HG02759 (cell line): ENCODE data around the gene MACROD2.
A peak's percentile ranks its signal among the peaks of the same experiment; 100 is the strongest.

Source experiments
- ATAC-seq: cut with Tn5 transposase; IDR thresholded peaks from one replicate; pipeline ENCODE4 v1.9.1; 2021; ENCODE audit warnings: mild to moderate bottlenecking, moderate library complexity; ENCODE audit not compliant: unreplicated experiment

The MACROD2 gene

DNA sequence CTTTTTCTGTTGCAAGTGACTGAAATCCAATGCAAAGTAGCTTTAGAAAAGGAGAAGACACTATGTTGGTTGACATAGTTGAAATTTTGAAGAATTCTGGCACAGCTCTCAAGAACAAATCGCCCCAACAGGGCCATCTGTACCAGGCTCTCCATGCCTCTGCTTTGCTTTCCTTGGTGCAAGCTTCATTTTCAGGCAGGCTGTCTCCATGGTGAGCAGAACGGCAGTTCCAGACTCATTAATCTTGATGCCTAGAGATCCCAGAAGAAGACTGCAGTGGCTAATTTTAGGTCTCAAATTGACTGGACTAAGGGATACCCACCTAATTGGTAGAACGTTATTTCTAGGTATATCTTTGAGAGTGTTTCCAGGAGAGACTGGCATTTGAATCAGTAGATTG lies 1292.8 kb downstream of the MACROD2 start:
- ATAC-seq: no peak

DNA sequence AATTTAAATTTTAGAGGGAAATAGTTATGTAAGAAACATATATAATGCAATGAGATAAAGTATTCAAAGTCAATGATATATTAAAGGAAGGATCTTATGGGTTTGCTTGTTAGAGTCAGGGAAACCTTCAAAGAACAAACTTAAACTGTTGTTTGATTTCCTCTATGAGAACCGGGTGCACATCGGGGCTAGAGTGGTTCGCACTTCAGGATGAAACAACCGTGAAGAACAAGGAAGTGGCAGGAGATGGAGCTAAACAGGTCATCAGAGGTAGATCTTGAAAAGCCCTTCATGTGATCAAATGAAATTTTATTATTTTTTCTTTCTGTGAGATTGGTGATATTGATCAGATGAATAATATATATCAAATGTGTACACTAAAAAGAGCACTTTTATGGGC lies 1294.0 kb downstream of the MACROD2 start:
- no peak for ATAC-seq

DNA sequence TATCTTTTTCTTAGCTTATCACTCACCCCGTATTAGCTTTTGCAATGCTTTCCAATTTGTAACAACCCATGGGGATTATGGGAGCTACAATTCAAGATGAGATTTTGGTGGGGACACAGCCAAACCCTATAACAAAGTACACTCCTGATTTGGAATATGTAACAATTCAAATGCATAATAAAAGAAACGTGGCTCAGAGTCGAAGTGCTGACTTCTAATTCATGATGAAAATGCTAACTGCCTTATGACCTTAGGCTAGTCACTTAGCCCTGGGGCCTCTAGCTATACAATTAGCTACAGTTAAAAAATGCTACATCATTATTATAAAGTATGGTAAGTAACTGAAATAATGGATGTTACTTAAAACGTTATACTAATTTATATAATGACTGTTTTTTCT lies 1297.1 kb downstream of the MACROD2 start:
- no peak for ATAC-seq

DNA sequence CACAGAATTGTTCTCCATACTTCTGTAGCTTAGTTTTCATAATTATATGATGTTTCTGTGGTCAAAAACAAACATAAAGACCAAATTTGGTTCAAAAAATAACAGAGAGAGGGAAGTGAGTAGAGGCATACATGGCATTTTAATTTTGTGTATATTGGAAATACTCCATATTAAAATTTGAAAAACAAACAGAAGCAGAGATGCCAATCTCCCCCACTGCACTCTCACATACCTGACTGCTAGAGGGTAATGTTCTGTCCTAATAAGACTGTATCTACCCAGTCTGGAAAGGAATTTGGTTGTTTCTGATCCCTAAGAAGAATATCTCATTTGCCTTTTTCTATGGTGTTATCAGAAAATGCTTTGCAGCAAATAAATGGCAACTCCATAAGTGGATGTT lies 1301.1 kb downstream of the MACROD2 start:
- no peak for ATAC-seq

DNA sequence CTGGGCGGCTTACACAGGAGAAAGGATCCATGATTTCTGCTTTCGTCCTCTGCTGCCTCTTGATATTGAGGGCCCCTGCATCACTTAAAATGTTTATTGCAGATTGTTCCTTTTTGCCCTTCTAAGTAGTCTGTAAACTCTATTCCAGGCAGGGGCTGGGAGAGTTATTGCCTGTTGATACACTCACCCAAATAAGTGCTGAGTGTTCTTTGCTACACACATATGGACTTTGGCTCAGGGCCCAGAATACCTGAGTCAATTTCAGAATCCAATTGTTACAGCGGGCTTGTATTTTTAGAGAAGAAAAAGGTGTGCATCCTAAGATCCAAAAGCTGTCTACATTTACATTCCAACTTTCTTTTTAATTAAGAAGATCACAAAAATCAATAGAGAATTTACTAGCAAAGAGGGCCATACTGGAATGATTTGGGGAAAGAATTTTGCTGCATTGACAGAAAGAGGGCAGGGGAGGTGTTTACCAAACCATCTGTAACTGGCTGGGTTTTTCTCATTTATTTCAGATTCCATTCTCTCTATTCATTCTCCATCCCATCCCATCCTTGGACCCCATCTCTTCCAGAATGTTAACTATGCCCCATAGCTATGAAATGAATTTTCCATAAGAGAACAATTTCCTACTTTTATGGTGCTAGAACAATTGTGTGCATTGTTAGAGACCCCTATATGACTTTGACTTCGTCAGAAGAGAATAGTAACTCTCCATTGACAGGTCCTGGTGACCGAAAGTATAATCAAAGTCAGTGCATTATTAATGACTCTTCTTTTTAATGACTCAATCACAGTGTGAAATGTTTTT lies 1302.0 kb downstream of the MACROD2 start:
- ATAC-seq: no peak

DNA sequence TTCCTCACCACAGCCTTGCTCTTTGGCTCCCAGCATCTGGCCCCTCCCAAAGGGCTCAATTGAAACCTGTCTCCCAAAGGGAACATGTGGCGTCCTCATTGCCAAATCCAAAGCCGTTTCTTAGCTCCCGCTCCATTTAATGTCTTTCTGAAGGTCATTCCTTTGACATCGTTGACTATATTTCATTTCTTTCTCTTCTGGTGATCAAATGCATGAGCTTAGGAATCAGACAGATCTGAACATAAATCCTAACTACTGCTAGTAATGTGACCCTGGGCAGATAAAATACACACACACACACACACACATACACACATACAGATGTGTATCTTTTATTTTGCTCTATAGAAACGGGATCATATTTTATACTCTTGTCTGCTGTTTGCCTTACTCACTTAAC lies 1306.8 kb downstream of the MACROD2 start:
- no peak for ATAC-seq

DNA sequence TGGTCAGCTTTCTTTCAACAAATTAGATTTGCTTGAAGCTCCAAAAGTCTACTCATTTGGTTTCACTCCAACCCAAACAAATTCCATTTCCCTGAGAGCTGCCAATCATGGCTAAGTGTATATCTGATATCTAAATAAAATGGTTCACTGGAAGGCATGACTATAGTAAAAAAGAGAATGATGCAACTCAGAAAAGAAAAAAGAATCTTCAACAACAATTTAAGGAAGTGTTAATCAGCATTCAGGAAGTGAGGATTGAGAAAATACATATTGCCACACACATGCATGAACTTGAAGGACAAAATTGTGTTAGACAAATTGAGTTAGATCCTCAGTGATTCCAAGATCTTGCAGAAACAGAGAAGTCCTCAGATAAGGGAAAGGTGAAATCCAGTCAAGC lies 1315.0 kb downstream of the MACROD2 start:
- ATAC-seq: no peak

DNA sequence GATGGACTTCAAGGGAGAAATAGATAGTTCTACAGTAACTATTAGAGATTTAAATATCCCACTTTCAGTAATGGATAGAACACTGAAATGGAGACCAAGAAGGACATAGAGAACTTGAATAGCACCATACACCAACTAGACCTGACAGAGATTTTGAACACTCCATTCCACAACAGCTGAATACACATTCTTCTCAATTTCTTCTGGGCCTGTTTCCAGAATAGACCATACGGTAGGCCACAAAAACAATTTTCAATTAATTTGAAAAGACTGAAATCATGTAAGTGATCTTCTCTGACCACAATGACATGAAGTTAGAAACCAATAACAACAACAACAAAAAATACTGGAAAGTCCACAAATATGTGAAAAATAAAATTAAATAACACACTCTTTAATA lies 1321.2 kb downstream of the MACROD2 start:
- no peak for ATAC-seq

DNA sequence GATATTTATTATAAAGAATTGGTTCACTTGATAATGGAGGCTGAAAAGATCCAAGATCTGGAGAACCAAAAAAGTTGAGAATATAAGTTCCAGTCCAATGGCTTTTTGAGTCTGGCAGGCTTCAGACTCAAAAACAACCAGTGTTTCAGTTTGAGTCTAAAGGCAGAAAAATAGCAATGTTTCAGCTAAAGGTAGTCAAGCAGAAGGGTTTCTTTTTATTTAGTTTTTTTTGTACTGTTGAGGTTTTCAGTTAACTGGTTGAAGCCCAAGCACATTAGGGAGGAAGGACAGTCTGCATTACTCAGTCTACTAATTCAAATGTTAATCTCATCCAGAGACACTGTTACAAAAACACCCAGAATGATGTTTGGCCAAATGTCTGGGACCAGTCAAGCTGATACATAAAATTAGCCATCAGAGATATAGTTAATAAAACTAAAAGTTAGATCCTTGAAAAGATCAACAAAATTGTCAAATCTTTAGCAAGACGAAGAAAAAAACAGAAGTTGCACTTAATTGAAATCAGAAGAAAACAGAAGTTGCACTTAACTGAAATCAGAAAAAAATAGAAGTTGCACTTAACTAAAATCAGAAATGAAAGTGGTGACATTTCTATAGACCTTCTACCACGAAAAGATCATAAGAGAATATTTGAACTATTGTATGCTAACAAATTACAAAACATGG lies 1322.4 kb downstream of the MACROD2 start:
- ATAC-seq: peak; percentile 90

DNA sequence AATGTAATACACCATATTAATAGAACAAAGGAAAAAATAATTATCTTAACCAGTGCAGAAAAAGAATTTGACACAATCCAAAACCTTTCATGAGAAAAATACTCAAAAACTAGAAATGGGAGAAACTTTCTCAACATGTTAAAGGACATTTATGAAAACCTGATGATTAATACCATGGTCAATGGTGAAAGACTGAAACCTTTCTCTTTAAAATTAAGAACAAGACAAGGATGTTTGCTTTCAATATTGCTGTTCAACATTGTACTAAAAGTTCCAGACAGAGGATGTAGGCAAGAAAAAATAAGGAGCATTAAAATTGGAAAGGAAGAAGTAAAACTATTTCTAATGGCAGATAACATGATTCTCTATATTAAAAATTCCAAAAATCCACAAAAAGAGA lies 1323.4 kb downstream of the MACROD2 start:
- no peak for ATAC-seq

DNA sequence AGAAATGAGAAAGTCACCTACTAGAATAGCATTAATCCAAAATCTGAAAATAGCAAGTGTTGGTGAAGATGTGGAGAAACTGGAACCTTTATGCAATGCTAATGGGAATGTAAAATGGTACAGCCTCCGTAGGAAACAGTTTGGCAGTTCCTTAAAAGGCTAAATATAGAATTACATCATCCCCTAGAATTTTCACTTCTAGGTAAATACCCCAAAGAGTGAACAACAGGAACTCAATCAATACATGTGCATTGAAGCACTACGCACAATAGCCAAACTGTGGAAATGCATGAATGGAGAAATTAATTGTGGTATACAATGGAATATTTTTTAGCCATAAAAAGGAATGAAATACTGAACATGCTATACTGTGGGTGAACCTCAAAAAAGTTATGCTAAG lies 1324.1 kb downstream of the MACROD2 start:
- ATAC-seq: no peak

DNA sequence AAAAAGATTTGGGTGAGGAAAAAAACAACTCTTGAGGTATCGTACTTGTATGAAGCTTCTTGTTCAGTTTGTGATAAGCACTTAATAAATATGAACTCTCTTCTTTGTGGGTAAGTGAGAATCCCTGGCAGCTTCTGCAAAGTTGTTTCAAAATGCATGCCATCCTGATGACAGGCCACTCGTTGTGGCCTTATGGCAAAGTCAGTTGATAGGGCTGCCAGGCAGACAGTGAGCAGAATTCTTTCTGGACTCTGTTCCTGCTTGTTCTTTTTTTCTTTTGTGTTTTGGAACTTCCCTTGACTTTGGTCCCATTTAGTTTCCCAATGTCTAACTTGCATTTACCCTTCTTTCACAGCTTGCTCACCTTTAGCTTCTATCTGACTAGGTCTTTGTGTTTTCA lies 1325.6 kb downstream of the MACROD2 start:
- no peak for ATAC-seq

DNA sequence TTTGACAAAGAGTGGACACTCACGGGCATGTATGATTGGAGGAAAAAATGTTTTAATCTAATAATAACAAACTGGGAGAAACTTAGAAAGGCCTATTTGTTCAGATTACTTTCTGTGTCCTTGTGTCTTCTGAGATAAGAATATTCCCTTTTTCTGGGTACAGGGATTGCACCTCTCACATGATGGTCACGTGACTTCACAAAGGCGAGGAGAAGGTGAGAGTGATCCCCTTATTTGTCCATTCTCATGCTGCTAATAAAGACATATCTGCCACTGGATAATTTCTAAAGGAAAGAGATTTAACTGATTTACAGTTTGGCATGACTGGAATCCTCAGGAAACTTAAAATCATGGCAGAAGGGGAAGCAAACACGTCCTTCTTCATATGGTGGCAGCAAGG lies 1331.8 kb downstream of the MACROD2 start:
- no peak for ATAC-seq

DNA sequence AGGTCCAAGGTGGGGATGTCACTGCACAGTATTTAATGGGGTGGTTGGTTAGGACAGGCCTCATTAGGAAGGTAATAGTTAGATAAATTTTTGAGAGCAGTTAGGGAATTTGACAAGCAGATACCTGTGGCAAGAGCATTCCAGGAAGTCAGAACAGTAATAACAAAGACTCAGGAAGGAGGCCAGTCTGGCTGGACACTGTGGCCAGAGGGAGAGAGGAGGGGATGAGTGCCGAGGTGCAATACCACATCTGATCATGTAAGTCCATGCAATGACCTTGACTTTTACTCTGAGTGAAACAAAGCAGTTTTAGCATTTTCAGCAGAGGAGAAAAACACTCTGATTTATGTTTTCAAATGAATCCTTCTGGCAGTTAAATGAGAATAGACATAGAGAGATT lies 1332.8 kb downstream of the MACROD2 start:
- no peak for ATAC-seq

DNA sequence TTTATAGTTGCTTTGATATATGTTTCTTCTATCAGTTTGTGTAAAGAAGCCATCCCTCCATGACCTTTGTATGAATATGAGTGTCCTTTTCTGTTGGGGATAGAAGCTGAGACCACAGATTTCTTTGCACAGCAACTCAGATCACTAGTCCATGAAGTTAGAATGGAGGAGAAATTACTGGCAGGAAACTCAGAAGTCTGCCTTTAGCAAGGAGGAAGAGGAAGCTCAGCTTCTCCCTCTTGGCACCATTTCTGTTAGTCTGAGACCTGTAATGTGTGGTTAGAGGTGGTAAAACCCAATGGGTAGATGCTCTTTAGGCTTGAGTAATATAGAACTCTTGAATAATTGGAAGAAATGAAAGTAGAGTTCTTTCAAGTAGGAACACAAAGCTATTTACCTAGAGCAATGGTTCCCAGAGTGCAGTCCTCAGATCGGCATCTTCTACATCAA lies 1337.4 kb downstream of the MACROD2 start:
- ATAC-seq: peak; percentile 78

DNA sequence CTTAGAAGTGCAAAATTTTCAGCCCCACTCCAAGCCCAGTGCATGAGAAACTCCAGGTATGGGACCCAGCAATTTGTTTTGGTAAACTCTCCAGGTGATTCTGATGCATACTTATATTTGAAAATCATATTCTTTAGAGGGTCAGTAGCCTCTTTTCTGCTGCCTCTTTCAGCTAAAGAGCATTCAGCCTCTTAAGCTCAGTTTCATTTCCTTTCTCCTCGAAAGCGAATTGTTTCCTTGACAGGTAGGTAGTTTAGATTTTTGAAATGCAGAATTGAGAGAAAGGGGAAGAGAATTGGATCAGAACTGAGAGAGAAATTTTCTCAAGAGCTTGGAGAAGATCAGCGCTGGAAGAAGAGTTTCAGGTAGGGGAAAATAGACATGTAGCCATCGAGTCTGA lies 1337.9 kb downstream of the MACROD2 start:
- peak; percentile 54 for ATAC-seq

DNA sequence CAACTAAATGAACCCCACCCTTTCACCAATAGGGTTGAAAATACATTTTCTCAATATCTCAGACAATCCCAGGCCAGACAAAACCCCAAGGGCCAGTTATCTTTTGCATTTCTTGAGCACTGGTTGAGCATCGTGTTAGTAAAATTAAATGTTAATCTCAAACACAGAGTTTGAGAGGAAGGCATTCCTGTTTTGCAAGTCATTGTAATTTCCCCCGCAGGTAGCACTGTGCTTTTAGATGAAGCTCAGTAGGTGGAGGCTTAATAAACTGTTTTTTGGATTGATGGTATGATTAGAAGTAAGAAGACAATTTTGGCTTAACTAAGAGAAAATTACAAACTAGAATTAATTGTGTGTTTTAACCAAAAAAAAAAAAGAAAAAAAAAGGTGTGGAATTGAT lies 1340.7 kb downstream of the MACROD2 start:
- no peak for ATAC-seq

DNA sequence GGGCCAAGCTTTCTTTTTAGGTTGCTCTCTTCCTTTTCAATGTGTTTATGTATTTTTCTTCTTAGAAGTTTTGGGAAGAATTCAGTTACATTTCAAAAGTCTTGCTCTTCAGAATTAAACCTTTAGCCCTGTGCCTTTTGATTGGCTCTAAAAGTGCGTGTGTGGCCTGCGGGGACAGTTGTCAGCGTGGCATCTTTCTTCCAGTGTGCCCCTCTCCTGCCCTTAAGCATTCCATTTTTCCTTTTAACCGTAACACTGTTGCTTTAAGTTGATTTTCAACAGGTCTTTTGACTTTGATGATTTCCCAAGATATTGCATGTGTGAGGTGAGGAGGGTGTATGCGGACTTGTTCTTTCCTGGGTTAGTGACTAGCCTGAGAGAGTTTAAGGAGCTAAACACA lies 1341.2 kb downstream of the MACROD2 start:
- no peak for ATAC-seq

DNA sequence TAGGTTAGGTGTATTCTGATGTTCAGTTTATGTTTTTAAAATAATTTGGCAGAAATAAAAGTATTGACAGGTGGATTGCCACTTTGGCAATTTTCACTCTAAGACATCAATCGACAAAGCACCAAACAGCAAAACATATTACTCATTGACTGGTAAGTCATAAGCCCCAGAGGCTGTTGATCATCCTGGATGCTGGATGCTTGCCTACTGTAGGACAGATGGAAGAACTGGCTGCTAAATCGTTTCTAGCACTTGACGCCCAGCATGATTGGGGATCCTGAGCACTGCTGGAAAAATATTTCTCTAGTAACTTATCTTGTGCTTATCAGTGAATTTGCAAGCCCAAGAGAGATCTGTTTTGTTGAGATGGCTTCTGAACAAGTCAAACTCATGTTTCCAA lies 1343.9 kb downstream of the MACROD2 start:
- no peak for ATAC-seq

DNA sequence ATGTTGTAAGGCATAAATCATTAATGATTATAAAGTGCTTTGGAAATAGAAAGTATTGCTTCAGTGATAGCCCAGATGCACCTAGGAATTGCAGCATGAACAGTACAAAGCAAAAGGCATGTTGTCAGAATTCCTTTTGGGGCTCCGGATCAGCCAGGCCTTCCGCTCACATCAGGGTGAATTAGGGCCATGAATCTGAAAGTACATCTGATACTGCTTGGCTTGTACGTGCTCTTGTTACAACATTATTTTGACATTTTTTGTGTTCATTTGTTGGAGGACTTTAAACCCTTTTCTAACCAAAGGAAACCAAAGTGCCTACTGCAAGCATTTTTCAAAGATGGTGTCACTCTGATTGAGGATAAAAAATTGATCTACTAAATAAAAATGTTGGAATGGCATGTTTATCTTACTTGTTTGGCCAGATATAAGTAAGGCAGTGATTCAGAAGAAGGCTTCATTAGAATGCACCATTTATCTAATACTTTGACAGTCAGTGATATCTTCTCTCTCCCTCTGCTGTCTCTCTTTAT lies 1347.7 kb downstream of the MACROD2 start:
- ATAC-seq: no peak

DNA sequence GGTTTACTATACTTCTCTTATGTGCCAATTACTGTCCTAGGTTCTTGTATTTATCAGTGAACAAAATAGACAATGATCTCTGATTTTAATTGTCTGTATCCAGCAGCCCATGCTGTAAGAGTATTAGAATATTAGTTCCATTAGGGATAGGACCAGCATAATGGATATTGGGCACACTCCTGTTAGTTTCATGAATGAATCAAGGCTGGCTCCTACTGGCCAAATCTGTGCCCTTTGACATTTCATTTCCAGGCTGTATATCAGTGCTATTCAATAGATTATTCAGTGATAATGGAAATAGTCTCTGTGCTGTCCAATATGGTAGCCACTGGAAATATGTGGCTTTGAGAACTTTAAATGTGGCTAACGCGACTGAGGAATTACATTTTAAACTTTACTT lies 1350.0 kb downstream of the MACROD2 start:
- no peak for ATAC-seq

DNA sequence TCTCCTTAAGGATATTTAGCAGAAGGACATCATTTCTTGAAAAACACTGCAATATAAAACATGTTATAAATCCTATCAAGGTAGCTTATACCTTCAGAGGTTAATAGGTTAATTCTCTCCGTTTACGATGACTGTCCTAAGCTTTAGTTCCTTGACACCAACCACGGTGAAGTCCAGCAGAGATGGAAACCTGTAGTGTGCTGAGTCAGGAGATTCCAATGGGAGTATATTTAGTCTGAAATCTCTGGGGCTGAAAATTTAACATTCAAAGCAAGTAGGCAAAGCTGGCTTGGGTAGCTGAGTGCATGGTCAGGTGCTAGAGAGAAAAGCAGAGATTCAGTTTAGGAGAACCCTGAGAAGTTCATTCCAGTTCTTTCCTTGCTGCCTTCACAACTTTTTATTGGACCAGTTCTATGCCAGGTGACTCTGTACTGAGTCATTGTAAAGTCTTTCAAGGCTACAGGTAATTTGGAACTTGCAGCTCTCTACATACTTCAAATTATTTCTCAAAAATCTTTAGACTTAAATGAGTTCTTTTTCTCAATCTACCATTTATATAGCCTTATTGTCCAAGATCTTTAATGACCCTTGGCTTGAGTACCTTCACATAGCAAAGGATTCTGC lies 1351.5 kb downstream of the MACROD2 start:
- ATAC-seq: no peak
